Measurements from ENCODE around the gene CDK5R1.

CDK5R1 gene

DNA sequence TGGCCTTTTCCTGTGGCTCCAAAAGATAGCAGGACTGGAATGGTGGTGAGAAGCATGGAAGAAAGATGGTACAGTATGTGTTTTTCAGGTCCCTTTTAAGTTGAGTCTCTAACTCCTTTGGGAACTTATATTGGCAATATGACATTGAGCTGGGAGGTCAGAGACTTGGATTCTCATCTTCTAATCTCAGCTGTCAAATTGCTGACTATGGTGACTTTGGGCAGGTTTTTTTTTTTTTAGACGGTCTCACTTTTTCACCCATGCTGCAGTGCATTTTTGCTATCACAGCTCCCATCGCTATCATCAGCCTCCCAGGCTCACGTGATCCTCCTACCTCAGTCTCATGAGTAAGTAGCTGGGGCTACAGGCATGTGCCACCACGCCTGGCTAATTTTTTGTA, 15.1 kb upstream of the CDK5R1 start:
- Histone ChIP-seq H3K36me3 (ENCODE audit: control insufficient read depth, low read depth, low read length) (peaks cover 87% of the 10 kb centered on the region), H3K27me3 (ENCODE audit: control insufficient read depth, insufficient read depth, low read length) (no peaks in the 10 kb centered on the region), H3K4me3 (ENCODE audit: low read length) (no peak overlapping the region), H3K27ac (ENCODE audit: low read length) (no peak overlapping the region), H3K9me3 (ENCODE audit: control insufficient read depth, low read depth, low read length) (no peaks in the 10 kb centered on the region), H3K4me1 (ENCODE audit: control insufficient read depth, low read depth, low read length) (no peaks in the 10 kb centered on the region), H3K9ac (ENCODE audit: low read length) (no peak overlapping the region)

DNA sequence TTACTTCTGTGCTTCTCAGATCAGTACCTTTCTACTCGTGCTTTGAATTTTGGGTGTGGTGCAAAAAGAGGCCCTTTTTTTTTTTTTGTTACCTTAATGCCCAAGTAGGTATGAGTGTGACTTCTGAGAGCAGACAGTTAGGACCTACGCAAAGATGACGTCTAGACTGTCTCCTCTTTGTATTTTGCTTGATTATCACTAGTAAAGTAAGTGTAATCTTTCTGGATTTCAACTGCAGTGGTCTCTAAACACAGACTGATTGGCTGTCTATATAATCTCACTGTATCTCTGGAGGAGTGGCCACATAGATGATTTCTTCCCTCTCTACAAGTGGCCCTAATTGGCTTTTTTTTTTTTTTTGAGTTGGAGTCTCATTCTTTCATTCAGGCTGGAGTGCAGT, 11.5 kb upstream of the CDK5R1 start:
- Histone ChIP-seq H3K27ac (ENCODE audit: low read length) (no peak overlapping the region), H3K27me3 (ENCODE audit: control insufficient read depth, insufficient read depth, low read length) (no peaks in the 10 kb centered on the region), H3K9me3 (ENCODE audit: control insufficient read depth, low read depth, low read length) (no peaks in the 10 kb centered on the region), H3K4me1 (ENCODE audit: control insufficient read depth, low read depth, low read length) (peaks cover 4% of the 10 kb centered on the region), H3K36me3 (ENCODE audit: control insufficient read depth, low read depth, low read length) (peaks cover 91% of the 10 kb centered on the region), H3K9ac (ENCODE audit: low read length) (no peak overlapping the region), H3K4me3 (ENCODE audit: low read length) (no peak overlapping the region)

DNA sequence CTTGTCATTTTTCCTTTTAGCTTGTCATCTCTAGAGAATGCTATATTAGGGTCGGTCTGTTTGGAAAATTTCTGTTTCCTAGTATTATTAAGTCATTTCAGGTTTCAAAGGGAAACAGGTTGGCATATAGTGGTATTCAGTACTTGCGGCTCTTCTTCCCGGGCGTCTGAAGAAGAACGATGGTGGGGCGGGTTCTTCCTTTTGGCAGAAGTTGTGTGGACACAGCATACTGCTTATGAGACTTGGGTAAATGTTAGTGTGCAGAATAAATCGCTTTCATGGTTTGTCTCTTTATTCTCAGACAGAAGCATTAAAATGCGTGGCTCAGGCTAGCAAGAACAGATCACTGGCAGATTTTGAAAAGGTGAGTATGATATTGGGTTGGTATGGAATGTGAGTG, 9.6 kb upstream of the CDK5R1 start:
- H3K4me3 ChIP-seq (ENCODE audit: low read length): no peak overlapping the region
- no peaks in the 10 kb centered on the region for H3K9me3 ChIP-seq (ENCODE audit: control insufficient read depth, low read depth, low read length)
- no peak overlapping the region for H3K27ac ChIP-seq (ENCODE audit: low read length)
- H3K4me1 ChIP-seq (ENCODE audit: control insufficient read depth, low read depth, low read length): peaks cover 4% of the 10 kb centered on the region
- no peaks in the 10 kb centered on the region for H3K27me3 ChIP-seq (ENCODE audit: control insufficient read depth, insufficient read depth, low read length)
- H3K36me3 ChIP-seq (ENCODE audit: control insufficient read depth, low read depth, low read length): peaks cover 86% of the 10 kb centered on the region
- no peak overlapping the region for H3K9ac ChIP-seq (ENCODE audit: low read length)

DNA sequence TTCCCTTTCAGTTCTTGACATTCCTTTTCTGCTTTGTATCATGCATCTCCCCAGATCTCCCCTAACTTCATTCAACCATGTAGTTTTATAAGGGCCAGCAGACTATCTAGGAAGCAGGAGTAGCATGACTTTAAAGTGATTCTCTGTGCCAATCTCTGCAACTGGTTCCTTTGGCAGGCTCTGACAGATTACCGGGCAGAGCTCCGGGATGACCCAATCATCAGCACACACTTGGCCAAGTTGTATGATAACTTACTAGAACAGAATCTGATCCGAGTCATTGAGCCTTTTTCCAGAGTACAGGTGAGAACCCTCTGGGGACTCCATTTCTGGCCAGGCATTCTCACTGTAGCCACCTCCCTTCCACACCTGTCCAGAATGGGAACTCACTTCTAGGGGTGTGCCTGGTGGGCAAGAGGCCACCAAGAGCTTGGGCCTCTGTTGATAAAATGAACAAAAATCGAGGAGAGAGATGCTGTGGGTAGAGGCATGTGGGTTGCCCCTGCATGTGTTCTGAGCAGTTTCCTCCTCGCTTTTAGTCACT, 7.6 kb upstream of the CDK5R1 start:
- peaks cover 75% of the 10 kb centered on the region for H3K36me3 ChIP-seq (ENCODE audit: control insufficient read depth, low read depth, low read length)
- H3K27ac ChIP-seq (ENCODE audit: low read length): no peak overlapping the region
- no peak overlapping the region for H3K9ac ChIP-seq (ENCODE audit: low read length)
- no peaks in the 10 kb centered on the region for H3K27me3 ChIP-seq (ENCODE audit: control insufficient read depth, insufficient read depth, low read length)
- H3K4me1 ChIP-seq (ENCODE audit: control insufficient read depth, low read depth, low read length): peaks cover 14% of the 10 kb centered on the region
- H3K9me3 ChIP-seq (ENCODE audit: control insufficient read depth, low read depth, low read length): no peaks in the 10 kb centered on the region
- H3K4me3 ChIP-seq (ENCODE audit: low read length): no peak overlapping the region

DNA sequence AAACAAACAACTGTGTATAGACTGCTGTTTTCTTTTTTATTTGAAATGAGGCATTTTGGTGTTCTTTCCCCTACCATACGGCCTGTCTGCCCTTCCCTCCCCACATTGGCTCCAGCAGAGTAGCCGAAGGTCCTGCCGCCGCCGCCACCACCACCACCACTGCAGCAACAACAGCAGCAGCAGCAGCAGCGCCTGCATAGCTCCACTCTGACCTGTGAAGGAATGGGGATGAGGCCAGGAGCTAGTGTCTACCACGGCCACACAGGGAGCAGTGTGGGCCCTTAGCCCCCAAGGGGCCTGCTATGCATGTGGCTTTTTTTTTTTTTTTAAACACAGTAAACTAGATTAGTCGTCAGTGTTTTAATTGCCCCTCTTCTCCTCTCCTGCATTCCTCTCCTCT, 5.6 kb upstream of the CDK5R1 start:
- no peaks in the 10 kb centered on the region for H3K27me3 ChIP-seq (ENCODE audit: control insufficient read depth, insufficient read depth, low read length)
- no peak overlapping the region for H3K4me3 ChIP-seq (ENCODE audit: low read length)
- H3K9me3 ChIP-seq (ENCODE audit: control insufficient read depth, low read depth, low read length): no peaks in the 10 kb centered on the region
- H3K36me3 ChIP-seq (ENCODE audit: control insufficient read depth, low read depth, low read length): peaks cover 54% of the 10 kb centered on the region
- no peak overlapping the region for H3K27ac ChIP-seq (ENCODE audit: low read length)
- peaks cover 15% of the 10 kb centered on the region for H3K4me1 ChIP-seq (ENCODE audit: control insufficient read depth, low read depth, low read length)
- no peak overlapping the region for H3K9ac ChIP-seq (ENCODE audit: low read length)

DNA sequence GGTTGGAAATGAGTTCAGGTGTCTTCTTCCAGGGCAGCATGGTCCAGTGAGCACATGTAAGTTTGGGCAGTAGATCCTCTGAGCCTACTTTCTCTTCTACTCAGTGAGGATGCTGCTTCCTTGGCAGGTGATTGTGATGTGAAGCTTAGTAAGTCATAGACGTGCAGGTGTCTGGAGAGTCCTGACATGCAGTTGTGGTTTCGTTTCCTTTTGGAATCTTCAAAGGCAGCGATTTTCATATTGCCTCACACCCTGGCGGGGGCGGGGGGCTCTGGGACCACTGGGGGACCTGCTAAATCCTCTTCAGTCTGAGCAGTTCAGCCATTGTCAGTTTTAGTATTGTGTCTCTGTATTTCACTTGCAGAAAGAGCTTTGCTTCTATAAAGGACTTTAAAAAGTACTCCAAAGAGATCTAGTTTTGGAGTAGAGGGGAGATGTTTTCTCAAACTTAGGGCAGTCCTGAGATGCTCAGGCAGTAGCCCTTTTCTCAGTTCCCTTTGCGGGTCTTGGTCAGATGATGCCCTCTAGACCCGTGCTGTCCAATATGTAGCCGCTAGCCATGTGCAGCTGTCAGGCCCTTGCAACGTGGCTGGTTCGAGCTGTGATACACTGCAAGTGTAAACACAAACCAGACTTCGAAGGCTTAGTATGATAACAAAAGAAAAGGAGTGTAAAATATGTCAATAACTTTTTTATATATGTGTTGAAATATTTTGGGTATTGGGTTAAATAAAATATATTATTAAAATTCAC, 4.0 kb upstream of the CDK5R1 start:
- peaks cover 40% of the 10 kb centered on the region for H3K36me3 ChIP-seq (ENCODE audit: control insufficient read depth, low read depth, low read length)
- no peaks in the 10 kb centered on the region for H3K9me3 ChIP-seq (ENCODE audit: control insufficient read depth, low read depth, low read length)
- H3K27me3 ChIP-seq (ENCODE audit: control insufficient read depth, insufficient read depth, low read length): no peaks in the 10 kb centered on the region
- no peak overlapping the region for H3K4me3 ChIP-seq (ENCODE audit: low read length)
- no peak overlapping the region for H3K27ac ChIP-seq (ENCODE audit: low read length)
- no peak overlapping the region for H3K9ac ChIP-seq (ENCODE audit: low read length)
- peaks cover 15% of the 10 kb centered on the region for H3K4me1 ChIP-seq (ENCODE audit: control insufficient read depth, low read depth, low read length)

DNA sequence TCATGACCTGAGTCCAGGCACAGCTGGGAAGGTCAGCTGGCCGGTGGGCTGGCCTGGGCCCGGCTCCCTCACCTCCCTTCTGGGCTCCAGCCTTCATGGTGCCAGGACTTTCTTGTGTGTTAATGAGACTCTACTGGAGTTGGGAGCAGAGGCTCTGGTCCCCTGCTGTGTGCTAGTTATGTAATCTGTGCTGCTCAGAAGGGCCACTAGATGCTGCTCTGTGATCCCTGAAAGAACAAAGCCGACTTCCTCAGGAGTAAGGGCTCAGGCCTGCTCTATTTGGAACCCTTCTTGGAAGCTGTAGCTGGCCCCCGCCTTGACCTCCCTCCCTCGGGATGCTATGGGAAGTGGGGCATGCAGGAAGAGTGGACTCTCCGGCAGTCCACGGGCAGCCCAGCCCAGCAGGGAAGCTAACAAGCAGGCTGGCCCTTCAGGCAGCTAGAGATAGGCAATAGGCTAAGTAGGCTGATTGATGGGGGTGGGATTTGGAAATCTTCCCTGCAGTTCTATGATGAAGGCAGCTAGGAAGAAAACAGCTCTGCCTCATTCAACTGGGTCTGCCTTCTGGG, 3.3 kb upstream of the CDK5R1 start:
- peaks cover 36% of the 10 kb centered on the region for H3K36me3 ChIP-seq (ENCODE audit: control insufficient read depth, low read depth, low read length)
- H3K4me1 ChIP-seq (ENCODE audit: control insufficient read depth, low read depth, low read length): peaks cover 16% of the 10 kb centered on the region
- H3K9me3 ChIP-seq (ENCODE audit: control insufficient read depth, low read depth, low read length): no peaks in the 10 kb centered on the region
- H3K9ac ChIP-seq (ENCODE audit: low read length): peak overlapping the region; percentile 0
- H3K27ac ChIP-seq (ENCODE audit: low read length): peak overlapping the region; percentile 3
- no peak overlapping the region for H3K4me3 ChIP-seq (ENCODE audit: low read length)
- H3K27me3 ChIP-seq (ENCODE audit: control insufficient read depth, insufficient read depth, low read length): no peaks in the 10 kb centered on the region

DNA sequence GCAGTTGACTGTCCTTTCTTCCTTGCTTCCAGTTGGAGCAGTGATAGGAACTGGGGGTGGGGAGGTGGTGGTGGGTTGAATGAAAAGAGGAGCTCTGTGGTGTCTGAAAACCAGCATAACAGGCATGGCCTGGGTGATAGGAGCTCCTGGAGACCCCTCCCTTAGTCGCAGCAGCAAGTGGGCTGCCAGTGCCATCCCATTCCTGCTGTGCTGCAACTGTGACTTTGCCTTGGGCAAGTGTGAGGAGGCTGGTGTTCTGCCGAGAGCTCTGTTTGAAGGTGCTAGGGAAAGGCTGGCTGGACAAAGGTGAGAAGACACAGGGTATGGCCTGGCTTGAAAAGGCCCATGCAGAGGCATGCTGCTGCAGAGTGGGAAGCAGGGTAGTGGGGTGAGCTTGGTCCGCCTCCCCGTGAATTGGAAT, 2.7 kb upstream of the CDK5R1 start:
- Histone ChIP-seq H3K36me3 (ENCODE audit: control insufficient read depth, low read depth, low read length) (peaks cover 34% of the 10 kb centered on the region), H3K9ac (ENCODE audit: low read length) (peak overlapping the region; percentile 0), H3K4me3 (ENCODE audit: low read length) (no peak overlapping the region), H3K4me1 (ENCODE audit: control insufficient read depth, low read depth, low read length) (peaks cover 18% of the 10 kb centered on the region), H3K27me3 (ENCODE audit: control insufficient read depth, insufficient read depth, low read length) (no peaks in the 10 kb centered on the region), H3K9me3 (ENCODE audit: control insufficient read depth, low read depth, low read length) (no peaks in the 10 kb centered on the region), H3K27ac (ENCODE audit: low read length) (peak overlapping the region; percentile 3)

DNA sequence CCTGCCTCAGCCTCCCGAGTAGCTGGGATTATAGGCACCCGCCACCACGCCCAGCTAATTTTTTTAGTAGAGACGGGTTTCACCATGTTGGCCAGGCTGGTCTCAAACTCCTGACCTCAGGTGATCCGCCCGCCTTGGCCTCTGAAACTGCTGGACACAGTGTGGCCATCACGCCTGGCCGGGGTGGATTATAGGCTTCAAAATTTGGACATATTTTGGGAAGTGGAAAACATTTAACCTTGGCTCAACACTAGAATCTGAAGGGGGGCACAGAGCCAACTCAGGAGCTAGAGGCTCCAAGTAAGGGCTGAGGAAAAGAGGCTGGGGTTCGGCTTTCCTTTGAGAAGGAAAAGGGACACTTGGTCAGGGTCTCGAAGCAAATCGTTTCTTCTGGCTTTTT, 2.2 kb upstream of the CDK5R1 start:
- Histone ChIP-seq H3K9me3 (ENCODE audit: control insufficient read depth, low read depth, low read length) (no peaks in the 10 kb centered on the region), H3K4me1 (ENCODE audit: control insufficient read depth, low read depth, low read length) (peaks cover 24% of the 10 kb centered on the region), H3K27ac (ENCODE audit: low read length) (no peak overlapping the region), H3K9ac (ENCODE audit: low read length) (no peak overlapping the region), H3K27me3 (ENCODE audit: control insufficient read depth, insufficient read depth, low read length) (no peaks in the 10 kb centered on the region), H3K4me3 (ENCODE audit: low read length) (no peak overlapping the region), H3K36me3 (ENCODE audit: control insufficient read depth, low read depth, low read length) (peaks cover 29% of the 10 kb centered on the region)

DNA sequence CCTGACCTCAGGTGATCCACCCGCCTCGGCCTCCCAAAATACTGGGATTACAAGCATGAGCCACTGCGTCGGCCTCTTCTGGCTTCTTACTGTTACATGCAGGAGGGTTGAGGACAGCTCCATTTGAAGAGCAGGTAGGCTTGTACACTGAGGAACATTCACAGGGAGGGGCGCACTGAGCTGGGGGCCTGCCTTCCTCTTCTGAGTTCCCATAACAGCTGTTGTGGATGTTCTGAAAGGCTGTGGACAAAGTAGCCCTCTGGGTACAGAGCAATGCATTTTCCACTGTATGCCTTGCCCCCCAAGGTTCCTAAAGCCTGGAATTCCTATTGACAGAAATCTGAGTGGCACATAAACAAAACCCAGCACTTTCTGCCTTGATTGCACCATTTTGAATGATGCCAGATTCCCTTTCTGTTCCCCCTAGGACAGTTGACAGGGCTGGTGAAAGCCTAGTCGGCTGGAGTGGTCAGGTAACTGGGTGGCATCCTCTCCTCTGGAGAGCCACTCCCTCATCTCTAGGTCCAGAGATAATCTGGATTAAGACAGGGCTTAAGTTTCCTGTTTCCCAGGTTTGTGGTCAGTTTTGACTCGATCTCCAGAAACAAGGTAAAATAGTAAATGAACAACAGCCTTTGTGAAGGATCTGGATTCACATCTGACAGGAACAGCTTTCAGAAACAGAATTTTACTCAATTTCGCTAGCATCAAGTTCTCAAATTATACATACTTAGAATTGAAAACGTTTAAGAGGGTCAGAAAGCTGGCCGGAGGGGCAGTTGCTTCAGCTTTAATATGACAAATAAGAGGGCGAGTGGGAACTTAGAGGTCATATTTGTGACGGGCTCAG, 1.3 kb upstream of the CDK5R1 start:
- peaks cover 20% of the 10 kb centered on the region for H3K36me3 ChIP-seq (ENCODE audit: control insufficient read depth, low read depth, low read length)
- no peaks in the 10 kb centered on the region for H3K27me3 ChIP-seq (ENCODE audit: control insufficient read depth, insufficient read depth, low read length)
- H3K9me3 ChIP-seq (ENCODE audit: control insufficient read depth, low read depth, low read length): no peaks in the 10 kb centered on the region
- H3K4me3 ChIP-seq (ENCODE audit: low read length): peak overlapping the region; percentile 42
- no peak overlapping the region for H3K27ac ChIP-seq (ENCODE audit: low read length)
- peaks cover 26% of the 10 kb centered on the region for H3K4me1 ChIP-seq (ENCODE audit: control insufficient read depth, low read depth, low read length)
- H3K9ac ChIP-seq (ENCODE audit: low read length): peak overlapping the region; percentile 50

DNA sequence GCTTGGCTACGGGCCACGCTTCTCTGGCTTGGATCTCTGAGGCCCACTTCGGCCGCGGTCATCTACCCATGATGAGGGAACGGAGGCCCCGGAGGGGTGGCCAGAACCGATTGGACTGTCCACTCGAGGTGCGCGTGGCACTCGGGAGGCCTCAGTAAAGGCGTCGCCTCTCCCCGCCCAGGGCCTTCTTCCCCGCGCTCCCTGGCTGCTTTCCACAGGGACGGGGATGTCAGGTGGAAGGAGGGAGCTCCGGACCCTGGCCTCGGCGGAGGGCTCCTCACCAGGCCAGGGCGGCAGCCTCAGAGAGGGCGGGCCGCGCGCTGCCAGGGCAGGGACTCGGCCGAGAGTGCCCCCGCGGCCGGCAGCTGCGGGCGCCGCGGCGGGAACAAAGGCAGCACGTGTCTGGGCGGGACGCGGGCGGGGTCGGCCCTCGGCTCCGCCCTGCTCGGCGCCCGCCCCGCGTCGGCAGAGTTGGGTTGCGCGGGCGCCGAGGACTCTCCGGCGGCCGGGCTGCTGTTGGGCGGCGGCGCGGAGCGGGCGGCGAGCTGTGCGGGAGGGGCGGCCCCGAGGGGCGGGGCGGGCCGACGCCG, 587 bp upstream of the CDK5R1 start:
- Histone ChIP-seq H3K4me1 (ENCODE audit: control insufficient read depth, low read depth, low read length) (peaks cover 26% of the 10 kb centered on the region), H3K4me3 (ENCODE audit: low read length) (peak overlapping the region; percentile 42), H3K27me3 (ENCODE audit: control insufficient read depth, insufficient read depth, low read length) (no peaks in the 10 kb centered on the region), H3K36me3 (ENCODE audit: control insufficient read depth, low read depth, low read length) (peaks cover 13% of the 10 kb centered on the region), H3K9me3 (ENCODE audit: control insufficient read depth, low read depth, low read length) (no peaks in the 10 kb centered on the region), H3K27ac (ENCODE audit: low read length) (no peak overlapping the region), H3K9ac (ENCODE audit: low read length) (peak overlapping the region; percentile 50)
